K562 (cell line): Measurements from ENCODE around the gene RAB31. TPM values are rescaled to one million over a fixed set of nuclear protein-coding genes. Genes with fewer than 3 reads are reported as not detected.
A peak's percentile ranks its signal among the peaks of the same experiment; 100 is the strongest.

ENCODE experiments used
- ATAC-seq: fragments of 200-7000 bp; cut with Tn5 transposase; 3 replicates; pipeline ENCODE4 v1.9.1; 2020; ENCODE audit warnings: moderate library complexity
- BruUV-seq: library from RNA; stranded (reverse); fragments of 400-500 nt; replicated peaks from 2 replicates; lab custom pipeline; 2021; lab: Mats Ljungman, UMichigan
- CTCF ChIA-PET: fragments of 300-600 bp; formaldehyde crosslinking; extraction: SDS; loops from one replicate; lab custom pipeline; 2021; ENCODE audit warnings: low intra/inter-chr PET ratio; lab: Yijun Ruan, JAX
- POLR2A ChIA-PET: fragments of 300-600, 350-650 bp; sonication (Branson Sonifier 250); formaldehyde crosslinking; extraction: SDS; loops from one replicate; lab custom pipeline; 2021; ENCODE audit warnings: antibody characterized with exemption, inconsistent platforms; lab: Yijun Ruan, JAX
- DNase-seq, 4 experiments: peaks; one replicate each; pipeline versions ENCODE4 v3.0.0 to v3.0.0-alpha.2; 2011 to 2018; ENCODE audit warnings: low spot score in 3 of 4, mixed read lengths in 3 of 4; ENCODE audit errors: extremely low read depth in 1 of 4
- FAIRE-seq: peaks from 2 replicates; lab custom pipeline; 2011; peaks lifted over from hg19 to GRCh38; lab: Jason Lieb, UNC
- H2AFZ ChIP-seq: 2 replicates; pipeline ENCODE4 v1.6.0; 2011; ENCODE audit warnings: low read depth, low read length, control low read depth, inconsistent platforms
- H3K27ac ChIP-seq: fragments of 200-600 bp; 3 replicates; pipeline ENCODE4 v1.8.0; 2011; ENCODE audit warnings: low read depth, mild to moderate bottlenecking, control low read depth, inconsistent platforms, low read length, moderate library complexity, mixed read lengths; ENCODE audit errors: extremely low read depth
- H3K27me3 ChIP-seq, 2 experiments: fragments of 300-600 bp in 1 of 2; 2 replicates in 1 of 2; 3 replicates in 1 of 2; pipeline versions ENCODE4 v1.6.0 to v1.8.0; 2011; ENCODE audit warnings: inconsistent platforms in 2 of 2, low read length in 2 of 2, mild to moderate bottlenecking in 1 of 2, mixed read lengths in 1 of 2, moderate library complexity in 1 of 2; ENCODE audit not compliant: control insufficient read depth in 2 of 2, insufficient read depth in 2 of 2
- H3K36me3 ChIP-seq: fragments of 300-600 bp; 3 replicates; pipeline ENCODE4 v1.8.0; 2011; ENCODE audit warnings: mild to moderate bottlenecking, low read length, inconsistent platforms; ENCODE audit not compliant: control insufficient read depth, insufficient read depth
- H3K4me1 ChIP-seq, 2 experiments: fragments of 200-600 bp in 1 of 2; replicated peaks in 1 of 2; 2 replicates in 1 of 2; 3 replicates in 1 of 2; pipeline versions ENCODE4 v1.5.1 to v1.8.0; 2011; ENCODE audit warnings: inconsistent platforms in 2 of 2, low read length in 2 of 2, mild to moderate bottlenecking in 1 of 2, mixed read lengths in 1 of 2, moderate library complexity in 1 of 2; ENCODE audit not compliant: control insufficient read depth in 2 of 2, insufficient read depth in 2 of 2
- H3K4me2 ChIP-seq: 2 replicates; pipeline ENCODE4 v1.6.1; 2011; ENCODE audit warnings: low read length, control low read depth, inconsistent platforms, mixed read lengths; ENCODE audit not compliant: insufficient read depth
- H3K4me3 ChIP-seq: fragments of 200-600 bp; sonication (generic), shearing (Covaris generic); 2 replicates; pipeline ENCODE4 v1.5.1; 2016; ENCODE audit warnings: control low read depth, inconsistent platforms
- H3K79me2 ChIP-seq: fragments of 200-600 bp; 3 replicates; pipeline ENCODE4 v1.8.0; 2011; ENCODE audit warnings: low read length, inconsistent platforms; ENCODE audit not compliant: control insufficient read depth, insufficient read depth
- H3K9ac ChIP-seq, 2 experiments: 2 replicates each; pipeline versions ENCODE4 v1.6.0 to v1.6.1; 2011; ENCODE audit warnings: low read depth in 2 of 2, low read length in 2 of 2, control low read depth in 1 of 2, inconsistent platforms in 1 of 2, mild to moderate bottlenecking in 1 of 2, mixed read lengths in 1 of 2; ENCODE audit not compliant: insufficient read depth in 1 of 2
- H3K9me1 ChIP-seq: one replicate; pipeline ENCODE4 v1.6.0; 2011; ENCODE audit warnings: inconsistent platforms, mild to moderate bottlenecking, low read length, moderate library complexity; ENCODE audit not compliant: control insufficient read depth, insufficient read depth
- H3K9me3 ChIP-seq: replicated peaks from 2 replicates; pipeline ENCODE4 v1.5.1; 2011; ENCODE audit warnings: low read depth, low read length, inconsistent platforms; ENCODE audit not compliant: control insufficient read depth, insufficient read depth
- H4K20me1 ChIP-seq: replicated peaks from 2 replicates; pipeline ENCODE4 v1.6.1; 2011; ENCODE audit warnings: low read length, inconsistent platforms, mixed read lengths; ENCODE audit not compliant: control insufficient read depth, insufficient read depth
- DPF2 ChIP-seq: fragments of 450-650 bp; IDR thresholded peaks from 2 replicates; pipeline ENCODE4 v1.6.1; 2016
- NFE2L1 ChIP-seq: fragments of 450-650 bp; IDR thresholded peaks from 2 replicates; pipeline ENCODE4 v1.6.1; 2016; ENCODE audit warnings: missing genetic modification characterization, low read depth, mild to moderate bottlenecking, missing compliant biosample characterization, moderate library complexity, borderline replicate concordance
- PML ChIP-seq: IDR thresholded peaks from 2 replicates; pipeline ENCODE4 v1.6.1; 2012; ENCODE audit warnings: low read length, inconsistent platforms
- ZEB2 ChIP-seq: fragments of 450-650 bp; IDR thresholded peaks from 2 replicates; pipeline ENCODE4 v1.6.1; 2016
- WGBS: fragments of 100-300 bp; shearing (Covaris generic); methylation state at CpG from one replicate; pipeline ENCODE4 v1.1.6; 2016; ENCODE audit warnings: low coverage, mixed read lengths; ENCODE audit not compliant: insufficient coverage; ENCODE audit errors: missing lambda C conversion rate; 5-methylcytosine and 5-hydroxymethylcytosine counted together
- in situ Hi-C: fragments of 300-500 bp; cut with MboI; formaldehyde crosslinking; loops from 4 replicates; pipeline ENCODE4 v1.15.0; 2018; ENCODE audit warnings: inconsistent platforms, mixed read lengths
- intact Hi-C: fragments of 100-400 bp; cut with micrococcal nuclease; formaldehyde crosslinking; loops from 2 replicates; pipeline ENCODE4 v1.14.2; 2022
- polyA plus RNA-seq, 8 experiments: library from polyadenylated mRNA; depleted of rRNA in 4 of 8; stranded (reverse) in 5 of 8; unstranded in 3 of 8; fragments of >200 nt; fragmentation: Nextera tagmentation in 2 of 8; fragmentation: Illumina TruSeq in 1 of 8; extraction: Ambion mirVana in 2 of 8; extraction: Trizol in 1 of 8; gene quantifications; 2 replicates each; pipeline versions ENCODE4 v1.2.1 to v1.2.3, GENCODE V29; 2011 to 2014; ENCODE audit warnings: inconsistent platforms in 1 of 8, missing spikeins in 1 of 8
- total RNA-seq, 7 experiments: library from RNA; depleted of rRNA in 6 of 7; stranded (reverse); fragments of >200 nt in 6 of 7; fragmentation: Illumina TruSeq in 2 of 7; extraction: Trizol in 2 of 7; gene quantifications; 2 replicates each; pipeline versions ENCODE4 v1.2.1 to v1.2.3, GENCODE V29; 2011 to 2021; ENCODE audit warnings: low replicate concordance in 1 of 7
- TF ChIP-seq, protein P1 (sequence below): fragments of 450-650 bp; conservative IDR thresholded peaks from 2 replicates; pipeline ENCODE4 v1.6.1; 2016; ENCODE audit warnings: missing genetic modification characterization, low read depth, mild to moderate bottlenecking, control low read depth, missing compliant biosample characterization

Gene RAB31
- total and polyA plus RNA-seq, 9 of the 15 experiments (the other 6 are each of a cell fraction or from before 2014, with no cell fraction given) = 20.7 to 70.4 (median 41.3) TPM

DNA sequence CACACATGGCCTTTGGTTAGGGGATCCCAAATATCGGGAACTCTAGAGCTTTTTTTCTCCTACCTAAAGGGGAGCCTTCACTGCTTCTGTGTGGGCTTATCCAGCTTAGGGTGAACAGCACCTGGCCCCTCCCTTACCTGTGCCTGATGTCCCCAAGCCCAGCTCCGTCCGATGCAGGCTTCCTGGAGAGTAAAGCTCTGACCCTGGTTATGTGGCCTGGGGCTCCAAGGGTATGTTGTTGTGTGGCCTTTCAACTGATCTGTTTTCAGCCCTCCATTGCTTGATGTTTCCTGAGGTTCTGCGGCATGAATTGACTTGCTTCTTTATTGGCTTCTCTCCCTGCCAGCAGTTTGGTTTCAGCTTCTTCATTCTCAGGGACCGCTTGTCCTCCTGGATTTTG, 66.0 kb downstream of the RAB31 start:
- peaks cover 8 to 21% of the 10 kb centered on the region in 2 experiments; a peak in 4 of 5 replicates for H3K4me1 ChIP-seq
- FAIRE-seq = no peak
- no peaks in the 10 kb centered on the region for H3K9me1 ChIP-seq
- no peak overlapping the region for H3K4me2 ChIP-seq
- no peak for DNase-seq
- POLR2A ChIA-PET = interaction anchor here (0.6 to 1.1 kb wide), 5 partner anchors 10 to 114 kb away, joined by 3 to 5 read pairs (median 3); no protein-coding TSS in a partner anchor
- TF ChIP-seq PML (no peak), NFE2L1 (no peak), ZEB2 (0 out of 2 replicates have a peak, but pooled peaks have one; percentile 16), DPF2 (no peak)
- TF ChIP-seq, protein P1, sequence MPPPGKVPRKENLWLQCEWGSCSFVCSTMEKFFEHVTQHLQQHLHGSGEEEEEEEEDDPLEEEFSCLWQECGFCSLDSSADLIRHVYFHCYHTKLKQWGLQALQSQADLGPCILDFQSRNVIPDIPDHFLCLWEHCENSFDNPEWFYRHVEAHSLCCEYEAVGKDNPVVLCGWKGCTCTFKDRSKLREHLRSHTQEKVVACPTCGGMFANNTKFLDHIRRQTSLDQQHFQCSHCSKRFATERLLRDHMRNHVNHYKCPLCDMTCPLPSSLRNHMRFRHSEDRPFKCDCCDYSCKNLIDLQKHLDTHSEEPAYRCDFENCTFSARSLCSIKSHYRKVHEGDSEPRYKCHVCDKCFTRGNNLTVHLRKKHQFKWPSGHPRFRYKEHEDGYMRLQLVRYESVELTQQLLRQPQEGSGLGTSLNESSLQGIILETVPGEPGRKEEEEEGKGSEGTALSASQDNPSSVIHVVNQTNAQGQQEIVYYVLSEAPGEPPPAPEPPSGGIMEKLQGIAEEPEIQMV (tag) = no peak
- H3K36me3 ChIP-seq = peaks cover 8% of the 10 kb centered on the region; the same call in 1 of the 3 replicates
- H4K20me1 ChIP-seq = no peaks in the 10 kb centered on the region
- H3K4me3 ChIP-seq = no peak overlapping the region
- H3K79me2 ChIP-seq = peaks cover 42% of the 10 kb centered on the region
- intact Hi-C loops = no loop called here
- BruUV-seq = no TSS peak
- H2AFZ ChIP-seq = no peak overlapping the region
- H3K27me3 ChIP-seq = no peaks in the 10 kb centered on the region
- H3K9me3 ChIP-seq = no peaks in the 10 kb centered on the region
- in situ Hi-C loops = loop anchor here (10.0 kb wide), 1 partner anchor 199 kb away; no protein-coding TSS in a partner anchor
- WGBS = 73% methylated on average over 5 of the region's 5 CpGs
- CTCF ChIA-PET = no interaction called here
- H3K27ac ChIP-seq = no peak overlapping the region
- ATAC-seq = no peak
- H3K9ac ChIP-seq = no peak overlapping the region; a peak in 1 of 4 replicates
